Stimulated activated CD8-positive, alpha-beta memory T cell treated with anti-CD3 and anti-CD28 coated beads, Interleukin-7, amount 100 ng/mL, for 4 hours (primary cell): ENCODE data around the gene HRCT1.
"Not testable (repeated sequence)": the region's sequence is repeated elsewhere in the genome, so short reads cannot be mapped to it uniquely, and the experiment has no call there.

ENCODE experiments used
- DNase-seq, 2 donors: peaks; one replicate each; pipeline ENCODE4 v3.0.0-alpha.2; 2020; ENCODE audit warnings: low read depth in 2 of 2

Gene HRCT1

DNA sequence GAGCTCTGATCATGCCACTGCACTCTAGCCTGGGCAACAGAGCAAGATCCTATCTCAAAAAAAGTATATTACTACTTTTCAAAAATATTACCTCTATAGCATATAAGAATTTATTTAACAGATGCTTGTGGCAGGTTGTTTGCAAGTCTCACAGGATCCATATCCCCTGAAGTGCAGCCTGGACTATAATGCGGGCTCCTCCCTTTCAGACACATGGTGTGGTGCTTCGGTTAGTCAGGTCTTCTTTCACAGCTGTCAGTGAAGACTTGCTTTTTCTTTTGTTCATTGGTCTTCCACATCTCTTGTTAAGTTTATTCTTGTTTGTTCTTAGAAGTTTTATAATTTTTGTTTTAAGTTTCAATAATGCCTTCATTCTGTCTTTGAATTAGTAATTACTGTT is 9.4 kb upstream of the HRCT1 start:
- DNase-seq, result no peak

DNA sequence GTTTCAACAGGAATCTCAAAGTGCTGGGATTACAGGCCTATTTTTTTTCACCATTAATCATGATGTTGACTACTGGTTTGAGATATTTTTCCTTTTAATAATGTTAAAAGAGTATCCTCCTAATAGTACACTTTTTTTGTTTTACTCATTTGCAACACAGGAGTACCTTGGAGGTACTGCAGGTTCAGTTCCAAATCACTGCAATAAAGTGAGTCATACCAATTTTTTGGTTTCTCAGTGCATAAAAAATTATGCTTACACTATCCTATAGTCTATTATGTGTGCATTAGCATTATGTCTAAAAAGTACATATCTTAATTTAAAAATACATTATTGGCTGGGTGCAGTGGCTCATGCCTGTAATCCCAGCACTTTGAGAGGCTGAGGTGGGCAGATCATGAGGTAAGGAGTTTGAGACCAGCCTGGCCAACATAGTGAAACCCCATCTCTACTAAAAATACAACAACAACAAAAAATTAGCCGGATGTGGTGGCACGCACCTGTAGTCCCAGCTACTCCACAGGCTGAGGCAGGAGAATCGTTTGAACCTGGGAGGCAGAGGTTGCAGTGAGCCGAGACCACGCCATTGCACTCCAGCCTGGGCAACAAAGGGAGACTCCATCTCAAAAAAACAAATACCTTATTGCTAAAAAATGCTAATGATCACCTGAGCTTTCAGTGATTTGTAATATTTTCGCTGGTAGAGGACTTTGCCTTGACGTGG is 8.5 kb upstream of the HRCT1 start:
- not testable (repeated sequence) for DNase-seq

DNA sequence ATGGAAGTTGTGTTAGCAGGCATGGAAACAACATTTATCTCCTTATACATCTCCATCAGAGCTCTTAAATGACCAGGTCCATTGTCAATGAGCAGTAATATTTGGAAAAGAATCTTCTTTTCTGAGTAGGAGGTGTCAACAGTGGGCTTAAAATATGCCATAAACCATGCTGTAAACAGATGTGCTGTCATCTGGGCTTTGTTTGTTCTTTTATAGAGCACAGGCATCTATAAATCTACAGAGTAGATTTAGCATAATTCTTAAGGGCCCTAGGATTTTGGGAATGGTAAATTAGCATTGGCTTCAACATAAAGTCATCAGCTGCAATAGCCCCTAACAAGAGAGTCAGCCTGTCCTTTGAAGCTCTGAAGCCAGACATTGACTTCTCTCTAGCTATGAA is 7.7 kb upstream of the HRCT1 start:
- no peak for DNase-seq

- DNase-seq, result no peak
These were observed 7.0 kb upstream of the HRCT1 start for GRCh38 chr9:35899021-35899420.

GRCh38 chr9:35903049-35903448 is 3.0 kb upstream of the HRCT1 start:
- DNase-seq, result no peak

DNA sequence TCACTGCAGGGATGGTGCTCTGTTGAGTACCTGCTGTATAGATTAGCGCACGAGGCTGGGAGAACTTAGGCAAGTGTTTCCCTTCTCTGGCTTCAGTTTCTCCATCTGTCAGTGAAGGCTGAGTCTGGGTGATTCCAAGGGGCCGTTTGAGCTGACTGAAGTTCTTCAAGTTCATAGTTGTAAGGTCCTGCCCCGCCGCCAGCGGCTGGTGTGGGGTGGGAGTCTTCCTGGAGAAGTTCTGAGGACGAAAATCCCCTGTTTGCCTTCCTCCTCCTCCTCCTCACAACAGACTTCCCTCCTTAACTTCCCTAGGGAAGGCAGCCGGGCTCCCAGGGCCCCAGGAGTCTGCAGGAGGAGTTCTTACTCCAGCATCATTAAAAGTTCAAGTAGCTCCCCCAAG is 1.7 kb upstream of the HRCT1 start:
- no peak for DNase-seq

- DNase-seq, result no peak
These were observed 786 bp upstream of the HRCT1 start for GRCh38 chr9:35905051-35905781.

DNA sequence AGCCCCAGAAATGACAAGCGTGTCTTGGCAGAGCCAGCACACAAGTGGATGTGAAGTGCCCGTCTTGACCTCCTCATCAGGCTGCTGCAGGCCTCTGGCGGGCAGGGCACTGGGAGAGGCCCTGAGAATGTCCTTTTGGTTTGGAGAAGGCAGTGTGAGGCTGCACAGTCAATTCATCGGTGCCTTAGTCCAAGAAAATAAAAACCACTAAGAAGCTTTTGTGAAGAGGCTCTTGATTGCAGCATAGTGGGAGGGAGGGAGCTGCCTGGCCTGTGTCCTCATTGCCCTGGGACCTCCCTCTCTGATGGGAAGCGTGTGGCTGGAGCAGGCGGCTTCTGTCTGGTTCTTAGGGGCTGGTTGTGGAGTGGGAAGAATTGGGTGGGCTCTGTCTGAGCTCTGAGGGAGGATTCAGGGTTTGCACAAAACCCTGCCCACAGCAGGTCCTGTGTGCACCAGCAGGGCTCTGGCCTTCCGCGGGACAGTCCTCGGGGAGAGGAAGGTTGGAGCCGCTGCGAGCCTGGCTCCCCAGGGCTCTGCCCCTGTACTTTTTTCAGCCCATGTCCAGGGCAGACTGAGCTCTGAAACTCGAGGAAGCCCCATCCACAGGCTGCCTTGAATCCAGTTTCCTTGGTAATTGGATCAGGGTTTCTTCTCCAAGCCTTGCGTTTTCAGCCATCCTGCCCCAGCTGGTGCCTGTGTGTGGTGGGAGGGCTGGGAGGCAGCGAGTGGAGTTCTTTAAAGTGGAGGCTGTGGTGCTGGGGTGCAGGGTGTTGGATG is 1.1 kb downstream of the HRCT1 start:
- no peak for DNase-seq

DNA sequence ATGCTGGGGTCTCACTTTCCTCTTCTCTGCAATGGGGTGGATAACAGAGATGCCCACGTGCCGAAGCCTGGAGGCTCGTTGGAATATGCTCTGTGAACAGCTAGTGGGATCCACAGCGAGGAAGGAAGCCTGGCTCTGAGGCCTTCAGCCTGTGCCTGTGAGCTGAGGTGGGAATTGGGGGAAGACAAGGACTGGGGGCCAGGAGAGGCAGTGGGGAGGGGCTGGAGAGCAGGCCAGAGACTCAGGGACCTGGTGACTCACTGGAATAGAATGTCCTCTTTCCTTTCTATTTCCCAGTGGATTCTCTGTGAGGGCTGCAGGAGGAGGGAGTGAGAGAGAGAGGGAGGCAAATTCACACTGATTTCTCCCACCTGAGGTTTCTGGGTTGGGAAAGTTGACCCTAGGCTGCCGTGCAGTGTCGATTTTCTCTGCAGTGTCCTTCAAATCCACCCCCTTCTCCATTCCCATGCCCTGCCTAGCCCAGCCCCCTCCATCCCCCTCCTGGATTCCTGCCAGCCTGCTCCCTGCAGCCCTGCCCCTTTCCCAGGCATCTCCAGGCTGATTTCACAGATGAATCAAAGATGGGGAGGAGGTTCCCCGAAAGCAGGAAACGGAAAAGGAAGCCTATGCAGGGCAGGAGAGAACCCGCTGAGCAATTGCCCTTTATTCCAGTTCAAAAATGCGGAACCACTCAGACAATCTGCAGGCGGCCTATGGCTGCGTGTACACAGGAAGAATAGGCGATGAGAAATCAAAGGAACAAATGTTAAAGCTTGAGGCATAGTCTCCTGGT is 1.9 kb downstream of the HRCT1 start:
- DNase-seq, result no peak

GRCh38 chr9:35908504-35909125 is 2.6 kb downstream of the HRCT1 start:
- DNase-seq, result no peak

GRCh38 chr9:35909274-35909673 is 3.3 kb downstream of the HRCT1 start, which contains the start of gene SPAAR:
Gene SPAAR (plus strand): TSS chr9:35909490. CDS start chr9:35910464, 974 bp downstream.
- DNase-seq, result no peak

GRCh38 chr9:35909687-35910612 is 3.9 kb downstream of the HRCT1 start:
- DNase-seq, result no peak

- no peak for DNase-seq
These were observed 4.8 kb downstream of the HRCT1 start for GRCh38 chr9:35910613-35911359.

DNA sequence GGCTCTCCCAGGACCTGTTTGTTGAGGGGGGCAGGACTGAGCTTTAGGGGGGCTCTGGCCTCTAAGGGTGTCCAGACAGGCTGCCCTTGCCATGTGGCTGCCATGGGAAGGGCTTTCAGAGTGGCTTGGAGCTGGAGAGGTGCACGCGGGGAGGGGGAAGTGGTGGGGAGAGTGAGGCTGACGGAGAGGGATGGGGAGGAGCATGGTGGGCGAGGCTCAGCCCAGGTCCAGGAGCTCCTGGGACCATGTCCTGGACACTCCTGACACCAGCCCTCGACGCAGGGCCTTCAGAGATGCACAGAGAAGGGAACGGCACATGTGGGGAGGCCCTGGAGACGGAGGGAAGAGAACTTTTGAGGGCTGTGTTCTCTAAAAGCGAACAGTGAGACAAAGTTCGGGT is 5.7 kb downstream of the HRCT1 start:
- no peak for DNase-seq

DNA sequence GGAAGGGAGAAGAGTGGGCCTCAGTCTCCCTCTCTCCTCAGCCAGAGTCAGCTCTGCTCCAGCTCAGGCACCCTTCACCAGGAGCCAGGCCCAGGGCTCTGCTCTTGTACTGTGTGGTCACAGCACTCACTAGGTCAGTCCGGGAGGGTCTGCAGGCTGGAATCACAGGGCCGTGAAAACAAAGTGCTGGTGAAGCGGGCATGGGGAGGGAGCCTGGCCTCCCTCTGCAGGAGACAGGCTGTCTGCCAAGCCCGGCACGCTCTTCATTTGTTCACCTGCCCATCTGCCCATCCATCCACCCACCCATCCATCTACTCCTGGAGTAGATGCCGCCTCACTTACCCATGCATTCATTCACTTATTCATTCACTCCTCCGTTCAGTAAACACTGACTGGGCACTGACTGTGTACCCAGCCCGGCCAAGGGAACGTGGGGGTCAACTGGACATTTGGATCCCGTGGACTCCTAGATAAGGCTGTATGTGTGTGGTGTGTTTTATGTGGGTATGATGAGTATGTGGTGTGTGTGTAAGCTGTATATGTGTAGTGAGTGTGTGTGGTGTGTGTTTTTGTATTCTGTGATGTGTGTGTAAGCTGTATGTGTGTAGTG is 6.9 kb downstream of the HRCT1 start:
- DNase-seq, result no peak

DNA sequence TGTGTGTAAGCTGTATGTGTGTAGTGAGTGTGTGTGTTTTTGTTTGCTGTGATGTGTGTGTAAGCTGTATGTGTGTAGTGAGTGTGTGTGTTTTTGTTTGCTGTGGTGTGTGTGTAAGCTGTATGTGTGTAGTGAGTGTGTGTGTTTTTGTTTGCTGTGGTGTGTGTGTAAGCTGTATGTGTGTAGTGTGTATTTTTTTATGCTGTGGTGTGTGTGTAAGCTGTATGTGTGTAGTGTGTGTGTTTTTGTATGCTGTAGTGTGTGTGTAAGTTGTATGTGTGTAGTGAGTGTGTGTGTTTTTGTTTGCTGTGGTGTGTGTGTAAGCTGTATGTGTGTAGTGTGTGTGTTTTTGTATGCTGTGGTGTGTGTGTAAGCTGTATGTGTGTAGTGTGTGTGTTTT is 7.4 kb downstream of the HRCT1 start:
- DNase-seq, result not testable (repeated sequence)

GRCh38 chr9:35914301-35914807 is 8.4 kb downstream of the HRCT1 start:
- no peak for DNase-seq

GRCh38 chr9:35915681-35916294 is 9.8 kb downstream of the HRCT1 start:
- no peak for DNase-seq
